Hepatocyte (in vitro differentiated cells): ENCODE results near the gene GGA1.

Experiments used
- CTCF ChIP-seq: fragments of 200-600 bp; sonication (generic); IDR thresholded peaks from 2 replicates; pipeline ENCODE4 v1.5.1; 2016; ENCODE audit warnings: antibody characterized with exemption, mild to moderate bottlenecking; ENCODE audit not compliant: poor library complexity
- EZH2 ChIP-seq: fragments of 200-600 bp; sonication (generic); IDR thresholded peaks from 2 replicates; pipeline ENCODE4 v1.6.1; 2016; ENCODE audit warnings: antibody characterized with exemption, mild to moderate bottlenecking, borderline replicate concordance

- TF ChIP-seq CTCF: no peak
- no peak for TF ChIP-seq EZH2
These were observed 9.5 kb upstream of the GGA1 start for GRCh38 chr22:37599153-37599552.
